HG02763 (cell line): ENCODE results near the gene SLC25A43.
"Not testable (repeated sequence)": the region's sequence is repeated elsewhere in the genome, so short reads cannot be mapped to it uniquely, and the experiment has no call there.

Experiments
- ATAC-seq: cut with Tn5 transposase; IDR thresholded peaks from one replicate; pipeline ENCODE4 v1.9.1; 2021; ENCODE audit warnings: mild to moderate bottlenecking, moderate library complexity; ENCODE audit not compliant: unreplicated experiment

The SLC25A43 gene

DNA sequence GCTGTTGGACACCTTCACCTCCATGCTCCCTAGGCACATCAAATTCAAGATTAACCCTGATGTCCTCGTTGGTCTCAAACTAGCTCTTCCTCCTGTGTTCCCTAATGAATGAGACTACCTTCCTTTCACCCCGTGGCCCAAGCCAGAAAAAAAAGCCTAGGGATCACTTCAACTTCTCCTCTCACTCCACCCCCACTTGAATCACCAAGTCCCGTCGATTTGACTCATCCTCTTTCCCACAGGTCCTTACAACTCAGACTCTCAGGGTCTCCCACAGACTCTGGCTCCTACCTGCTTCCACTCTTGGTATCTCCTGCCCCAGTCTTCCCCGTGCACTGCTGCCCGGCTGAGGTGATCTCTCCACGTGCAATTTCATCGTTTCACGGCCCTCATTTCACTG lies 8.5 kb downstream of the SLC25A43 start:
- ATAC-seq = no peak

DNA sequence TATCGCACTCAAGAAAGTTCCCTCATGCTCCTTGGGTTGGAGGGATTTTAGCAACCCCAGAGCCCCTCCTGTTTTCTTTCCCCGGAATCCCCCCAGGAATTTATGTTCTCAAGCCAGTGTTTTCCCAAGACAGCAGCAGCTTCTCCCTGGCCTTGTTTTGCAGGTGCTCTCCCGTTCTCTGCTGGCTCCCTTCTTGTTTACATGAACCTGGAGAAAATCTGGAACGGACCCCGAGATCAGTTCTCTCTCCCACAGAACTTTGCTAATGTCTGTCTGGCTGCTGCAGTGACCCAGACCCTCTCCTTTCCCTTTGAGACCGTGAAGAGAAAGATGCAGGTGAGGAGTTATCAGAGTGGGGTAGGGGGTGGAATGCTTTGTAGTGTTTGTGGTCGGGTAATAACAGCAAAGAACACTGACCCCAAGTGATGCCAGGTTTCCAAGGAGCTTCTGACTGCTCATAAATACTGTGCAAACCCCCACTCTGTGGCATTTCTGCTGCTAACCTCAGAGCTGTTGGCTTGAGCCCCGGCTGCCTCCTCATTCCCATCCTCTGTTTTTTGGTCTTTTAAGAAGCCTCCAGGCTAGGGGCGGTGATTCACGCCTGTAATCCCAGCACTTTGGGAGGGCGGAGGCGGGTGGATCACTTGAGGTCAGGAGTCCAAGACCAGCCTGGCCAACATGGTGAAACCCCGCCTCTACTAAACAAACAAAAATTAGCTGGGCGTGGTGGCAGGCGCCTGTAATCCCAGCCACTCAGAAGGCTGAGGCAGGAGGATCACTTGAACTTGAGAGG lies 11.1 kb downstream of the SLC25A43 start:
- ATAC-seq = no peak

DNA sequence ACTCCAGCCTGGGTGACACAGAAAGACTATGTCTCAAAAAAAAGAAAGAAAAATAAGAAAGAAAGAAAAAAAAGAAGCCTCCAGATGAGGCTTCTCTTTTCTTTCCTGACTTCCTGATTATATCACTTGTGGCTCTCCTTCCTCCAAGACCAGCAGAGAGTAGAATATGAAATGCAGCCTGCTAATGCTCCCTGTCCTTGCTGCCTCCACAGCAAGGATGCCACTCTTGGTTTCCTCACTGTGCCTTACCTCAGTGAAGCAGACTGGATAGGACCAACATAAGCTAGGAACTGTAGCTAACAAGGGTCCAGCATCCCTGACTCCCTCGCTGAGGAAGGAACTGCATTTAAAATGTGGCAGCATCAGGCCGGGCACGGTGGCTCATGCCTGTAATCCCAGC lies 11.7 kb downstream of the SLC25A43 start:
- ATAC-seq = no peak

DNA sequence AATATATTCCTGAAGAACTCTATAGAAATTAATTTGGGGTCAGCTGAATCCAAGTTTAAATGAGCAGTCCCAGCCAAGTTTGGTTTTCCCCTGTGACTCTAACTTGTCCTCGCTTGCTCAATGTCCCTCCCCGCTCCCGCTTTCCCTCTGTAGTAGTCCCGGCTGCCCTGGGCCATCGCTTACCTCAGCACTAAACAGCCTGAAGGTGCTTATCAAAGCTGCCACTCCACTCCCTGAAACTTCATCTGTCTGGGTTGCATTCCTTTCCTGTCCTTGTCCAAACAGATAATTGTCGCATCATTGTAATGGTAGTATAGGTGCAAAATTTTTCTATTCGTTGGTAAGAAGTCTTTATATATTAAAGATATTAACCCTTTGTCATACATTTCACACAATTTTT lies 12.8 kb downstream of the SLC25A43 start:
- no peak for ATAC-seq

DNA sequence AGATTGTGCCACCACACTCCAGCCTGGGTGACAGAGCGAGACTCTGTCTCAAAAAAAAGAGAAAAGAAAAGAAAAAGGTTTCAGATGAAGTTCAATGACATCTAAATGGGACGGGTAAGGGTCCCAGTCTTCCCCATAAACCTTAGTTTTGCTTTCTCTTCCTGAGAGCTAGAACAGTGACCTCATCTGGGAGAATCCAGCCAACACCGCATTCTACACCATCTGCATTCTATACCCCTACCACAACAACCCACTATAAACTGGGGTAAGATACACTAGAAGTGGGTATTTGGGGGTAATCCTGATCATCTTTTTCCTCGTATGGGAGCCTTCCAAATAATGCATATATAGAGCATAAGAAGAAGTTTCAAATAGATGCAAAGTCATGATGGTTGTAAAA lies 18.2 kb downstream of the SLC25A43 start:
- no peak for ATAC-seq

DNA sequence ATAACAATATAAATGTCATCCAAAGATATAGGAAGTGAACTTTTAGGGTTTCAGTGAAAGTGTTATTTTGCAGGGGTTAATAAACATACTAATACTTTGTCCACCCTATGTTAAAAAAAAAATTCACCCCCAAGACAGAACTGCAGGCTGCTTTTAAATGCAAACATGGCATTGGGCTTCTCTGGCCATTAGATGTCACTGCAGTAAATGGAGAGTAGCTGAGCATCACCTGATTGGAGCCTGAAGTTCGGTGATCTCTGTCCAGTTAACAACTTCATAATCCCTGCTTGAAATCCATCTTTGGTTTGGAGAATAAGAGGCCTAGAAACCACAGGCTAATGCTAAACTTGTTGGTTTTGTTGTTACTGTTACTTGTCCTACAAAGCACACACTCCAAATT lies 18.7 kb downstream of the SLC25A43 start:
- no peak for ATAC-seq

DNA sequence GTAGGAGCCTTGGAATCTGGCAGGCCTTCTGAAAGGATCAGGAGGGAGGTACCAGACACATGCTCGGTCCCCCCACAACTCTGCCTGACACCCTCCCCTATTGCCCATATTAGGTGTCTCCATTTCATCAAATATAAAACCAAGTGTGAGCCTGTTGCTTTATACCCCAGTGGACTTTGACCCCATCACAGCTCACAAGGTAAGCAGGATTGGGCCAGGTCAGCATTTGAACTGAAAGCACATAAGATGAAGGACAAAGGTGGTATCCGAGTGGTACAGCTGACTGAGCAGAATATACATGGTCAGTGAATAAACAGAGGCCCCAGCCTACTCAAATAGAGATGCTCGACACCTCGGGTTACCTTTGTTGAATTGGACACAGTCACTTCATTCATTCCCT lies 20.0 kb downstream of the SLC25A43 start:
- no peak for ATAC-seq

DNA sequence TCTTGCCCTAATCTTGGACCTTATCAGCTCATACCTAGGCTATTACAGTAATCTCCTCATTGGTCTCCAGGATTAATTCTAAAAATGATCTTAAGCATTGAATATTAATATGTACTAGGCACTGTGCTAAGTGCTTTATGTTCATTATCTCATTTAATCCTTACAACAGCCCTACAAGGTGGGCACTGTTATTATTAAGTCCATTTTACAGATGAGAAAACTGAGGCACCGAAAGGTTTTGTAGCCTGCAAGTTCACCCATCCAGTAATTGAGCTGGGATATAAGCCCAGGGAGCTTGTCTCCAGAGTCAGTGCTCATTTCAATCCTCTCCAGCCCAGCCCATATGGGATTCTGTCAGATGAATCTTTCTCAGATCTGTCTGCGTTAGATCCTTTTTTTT lies 20.8 kb downstream of the SLC25A43 start:
- no peak for ATAC-seq

DNA sequence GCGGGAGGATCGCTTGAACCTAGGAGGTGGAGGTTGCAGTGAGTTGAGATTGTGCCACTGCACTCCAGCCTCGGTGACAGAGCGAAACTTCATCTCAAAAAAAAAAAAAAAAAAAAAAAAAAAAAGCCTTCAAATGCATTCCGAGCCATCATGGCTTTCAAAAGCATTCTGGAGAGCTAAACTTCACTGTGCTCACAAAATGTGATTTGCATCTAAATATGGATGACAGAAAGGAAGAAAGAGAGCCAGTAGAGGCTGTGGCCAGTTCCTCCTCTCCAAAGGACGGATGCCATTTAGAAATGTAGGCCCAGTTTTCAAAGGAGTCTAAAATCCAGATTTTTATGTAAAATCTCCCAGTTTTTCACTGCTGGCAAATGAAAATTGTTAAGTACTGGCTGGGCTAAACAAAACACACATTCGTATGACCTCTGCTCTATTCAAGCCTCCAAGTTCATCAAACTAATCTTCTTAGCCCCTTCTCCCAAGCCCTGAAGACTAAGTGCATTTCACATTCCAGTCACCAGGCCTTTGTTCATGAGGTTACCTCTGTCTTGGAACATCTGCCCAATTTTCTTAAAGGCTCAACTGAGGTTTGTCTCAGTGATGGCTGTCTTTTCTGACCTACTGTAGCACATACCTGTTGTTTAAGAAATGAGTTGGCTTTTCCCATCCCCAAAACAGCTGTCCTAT lies 22.0 kb downstream of the SLC25A43 start:
- ATAC-seq = no peak

DNA sequence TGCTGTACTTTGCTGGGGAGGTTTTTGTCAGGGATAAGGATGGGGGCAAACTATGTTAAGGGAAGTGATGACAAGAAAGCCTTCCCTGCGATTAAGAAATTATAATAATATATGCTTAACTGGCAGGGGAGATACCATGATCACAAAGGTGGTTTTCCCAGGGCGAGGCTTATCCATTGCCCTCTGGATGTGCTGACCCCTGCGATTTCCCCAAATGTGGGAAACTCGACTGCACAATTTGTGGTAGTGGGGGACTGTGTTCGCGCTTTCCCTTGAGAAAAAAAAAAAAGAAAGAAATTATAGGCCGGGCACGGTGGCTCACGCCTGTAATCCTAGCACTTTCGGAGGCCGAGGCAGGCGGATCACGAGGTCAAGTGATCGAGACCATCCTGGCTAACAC lies 24.5 kb downstream of the SLC25A43 start:
- ATAC-seq = no peak

DNA sequence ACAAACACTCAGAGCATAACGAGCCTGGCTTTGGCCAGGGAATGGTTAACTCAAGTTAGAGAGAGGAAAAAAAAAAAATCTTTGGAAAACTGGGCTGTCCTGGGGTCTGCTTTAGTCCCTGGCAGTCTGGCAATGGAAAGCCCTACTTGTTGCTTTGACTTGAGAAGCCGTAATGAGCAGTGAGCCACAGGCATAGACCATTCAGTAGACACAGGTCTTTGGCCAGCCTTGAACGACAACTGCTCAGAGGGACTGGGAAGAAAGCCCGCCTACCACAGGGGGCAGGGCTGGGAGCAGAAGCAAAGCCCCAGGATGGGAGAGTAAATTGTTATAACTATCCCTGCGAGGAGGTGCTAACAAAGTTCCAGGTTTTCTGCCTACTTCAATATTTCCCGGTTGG lies 25.9 kb downstream of the SLC25A43 start:
- no peak for ATAC-seq

DNA sequence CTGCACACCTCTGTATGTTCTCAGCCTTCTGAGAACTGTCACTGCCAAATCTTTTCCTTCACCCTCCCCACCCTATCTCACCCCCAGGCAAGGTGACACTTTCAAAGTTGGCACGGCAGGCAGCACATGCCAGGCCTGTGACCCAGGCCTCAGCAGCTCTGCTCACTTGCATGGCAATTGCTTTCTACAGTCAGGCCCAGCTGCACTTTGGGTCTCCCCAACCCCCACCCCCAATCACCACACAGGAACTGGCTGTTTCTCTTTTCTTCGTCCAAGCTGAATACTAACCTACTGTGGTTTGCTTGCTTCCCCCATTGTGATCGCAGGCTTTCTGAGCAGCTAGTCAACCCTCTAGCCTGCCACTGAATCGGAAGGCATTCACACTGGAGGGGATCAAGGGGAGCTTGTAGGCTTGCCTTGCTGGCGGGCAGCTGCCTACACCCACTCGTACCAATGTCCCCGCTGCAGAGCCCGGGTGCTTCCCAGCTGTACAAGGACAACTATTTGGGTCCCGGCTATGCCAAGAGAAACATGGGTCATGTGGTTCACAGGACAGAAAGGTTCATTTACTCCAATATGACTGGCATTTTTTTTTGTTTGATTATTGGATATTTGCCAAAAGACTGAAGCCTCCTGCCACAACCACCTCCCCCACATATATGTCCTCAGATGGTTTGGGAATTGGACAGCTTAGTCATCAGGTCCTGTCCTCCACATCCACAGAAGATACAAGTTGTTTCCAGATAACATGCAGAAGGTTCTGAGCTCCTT lies 28.1 kb downstream of the SLC25A43 start:
- peak; percentile 73 for ATAC-seq

DNA sequence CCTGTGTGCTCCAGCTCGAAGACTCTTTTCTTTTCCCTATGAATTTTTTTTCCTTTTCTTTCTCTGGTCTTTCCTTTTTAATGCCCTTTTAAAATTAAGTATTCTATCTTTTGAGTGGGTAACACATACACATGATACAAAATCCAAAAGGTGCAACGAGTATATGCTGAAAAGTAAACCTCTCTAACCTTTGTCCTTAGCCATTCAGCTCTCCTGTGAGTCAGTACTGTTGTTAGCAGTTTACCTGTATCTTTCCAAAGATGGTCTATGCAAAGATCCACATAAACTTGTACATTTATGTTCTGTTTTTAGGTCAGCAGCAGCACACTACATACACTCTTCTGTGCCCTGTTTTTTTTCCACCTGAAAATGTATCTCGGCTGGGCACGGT lies 28.7 kb downstream of the SLC25A43 start:
- no peak for ATAC-seq

DNA sequence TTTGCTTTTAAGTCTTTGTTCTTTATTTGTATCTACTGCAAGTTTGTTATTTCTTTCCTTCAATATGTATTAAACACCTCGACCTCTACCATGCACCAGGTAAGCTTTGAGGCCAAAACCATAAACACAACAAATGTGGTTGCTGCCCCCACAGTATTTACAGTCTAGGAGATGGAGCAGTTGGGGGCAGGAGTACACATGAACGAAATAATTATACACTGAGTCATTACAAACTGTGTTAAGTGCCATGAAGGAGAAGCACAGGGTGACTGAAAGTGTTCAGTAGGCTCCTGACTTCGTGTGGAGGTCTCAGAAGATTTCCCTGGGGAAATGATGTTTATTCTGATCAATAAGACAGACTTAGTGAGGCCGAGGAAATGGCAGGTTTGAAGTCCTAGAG lies 30.3 kb downstream of the SLC25A43 start:
- ATAC-seq = no peak

DNA sequence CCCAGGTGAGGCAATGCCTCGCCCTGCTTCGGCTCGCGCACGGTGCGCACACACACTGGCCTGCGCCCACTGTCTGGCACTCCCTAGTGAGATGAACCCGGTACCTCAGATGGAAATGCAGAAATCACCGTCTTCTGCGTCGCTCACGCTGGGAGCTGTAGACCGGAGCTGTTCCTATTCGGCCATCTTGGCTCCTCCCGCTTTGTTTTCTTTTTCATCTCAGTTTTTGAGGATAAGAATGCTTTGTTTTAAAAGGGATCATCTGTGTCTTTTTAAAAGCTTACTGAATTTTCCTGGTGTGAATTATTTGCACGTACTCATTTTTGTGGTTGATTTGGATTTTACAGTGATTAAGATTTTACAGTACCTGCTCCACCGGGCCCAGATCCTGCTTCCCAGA lies 42.2 kb downstream of the SLC25A43 start:
- not testable (repeated sequence) for ATAC-seq

DNA sequence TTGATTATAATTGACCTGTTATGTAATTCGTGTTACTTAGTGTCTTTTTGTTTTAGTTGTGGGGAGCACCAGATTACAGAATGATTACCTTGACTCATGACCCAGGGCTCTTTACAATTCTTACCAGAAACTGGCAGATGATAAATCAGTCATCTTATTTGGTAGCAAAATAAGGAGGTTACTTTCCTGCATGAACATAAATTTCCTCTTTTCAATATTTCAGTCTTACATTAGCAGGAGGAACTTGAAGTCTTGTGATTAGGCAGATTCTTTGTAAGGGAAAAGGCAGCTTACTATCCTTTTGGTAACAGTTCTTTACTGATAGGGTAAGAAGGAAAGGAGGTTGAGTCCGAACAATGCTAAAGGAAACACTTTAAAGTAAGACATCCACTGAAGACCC lies 43.1 kb downstream of the SLC25A43 start:
- no peak for ATAC-seq

DNA sequence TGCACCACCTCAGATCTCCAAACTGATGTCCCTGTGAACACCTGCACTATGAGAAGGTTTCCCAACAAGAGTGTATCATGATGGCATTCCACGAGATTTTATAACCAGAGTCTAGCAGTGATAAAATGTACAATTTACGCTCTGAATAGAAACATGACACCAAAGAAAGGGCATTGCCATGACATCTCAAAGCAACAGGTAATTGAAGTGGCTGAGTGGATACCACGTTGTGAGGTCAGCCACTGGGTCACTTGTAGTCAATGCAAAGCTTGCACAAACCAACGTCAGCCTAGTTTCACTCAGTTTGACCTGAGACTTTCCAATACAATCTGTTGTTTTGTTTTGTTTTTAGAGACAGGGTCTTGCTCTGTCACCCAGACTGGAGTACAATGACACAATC lies 54.1 kb downstream of the SLC25A43 start:
- ATAC-seq = no peak

DNA sequence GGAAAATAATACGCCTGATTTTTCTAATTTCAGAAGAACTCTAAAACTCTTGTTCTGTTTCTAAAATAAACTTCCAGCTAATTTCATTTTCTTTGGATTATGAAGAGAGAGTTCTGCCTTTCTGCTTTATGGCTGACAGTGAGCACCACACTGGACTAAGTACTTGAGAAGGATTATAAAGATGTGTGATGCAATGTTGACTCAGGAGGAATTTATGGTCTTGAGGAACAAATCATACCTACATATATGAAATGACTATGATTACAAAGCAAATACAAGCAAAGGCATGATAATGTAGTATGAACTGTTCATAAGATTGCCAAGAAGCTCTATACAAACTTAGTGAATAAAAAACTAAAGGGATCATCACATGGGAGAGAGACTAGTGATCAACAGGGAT lies 56.1 kb downstream of the SLC25A43 start:
- no peak for ATAC-seq

DNA sequence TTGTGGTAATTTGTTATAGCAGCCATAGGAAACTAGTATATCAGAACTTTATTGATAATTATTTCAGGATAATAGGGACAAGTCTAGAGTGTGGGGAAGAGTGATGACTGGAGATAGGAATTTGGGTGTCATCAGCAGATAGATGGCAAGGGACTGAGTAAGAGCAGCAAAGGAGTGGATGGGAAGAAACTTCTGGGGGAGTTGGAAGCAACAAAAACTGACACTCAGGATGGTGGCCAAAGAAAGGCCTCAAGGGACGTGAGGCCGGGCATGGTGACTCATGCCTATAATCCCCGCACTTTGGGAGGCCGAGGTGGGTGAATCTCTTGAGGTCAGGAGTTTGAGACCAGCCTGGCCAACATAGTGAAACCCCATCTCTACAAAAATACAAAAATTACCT lies 60.0 kb downstream of the SLC25A43 start:
- ATAC-seq = no peak

DNA sequence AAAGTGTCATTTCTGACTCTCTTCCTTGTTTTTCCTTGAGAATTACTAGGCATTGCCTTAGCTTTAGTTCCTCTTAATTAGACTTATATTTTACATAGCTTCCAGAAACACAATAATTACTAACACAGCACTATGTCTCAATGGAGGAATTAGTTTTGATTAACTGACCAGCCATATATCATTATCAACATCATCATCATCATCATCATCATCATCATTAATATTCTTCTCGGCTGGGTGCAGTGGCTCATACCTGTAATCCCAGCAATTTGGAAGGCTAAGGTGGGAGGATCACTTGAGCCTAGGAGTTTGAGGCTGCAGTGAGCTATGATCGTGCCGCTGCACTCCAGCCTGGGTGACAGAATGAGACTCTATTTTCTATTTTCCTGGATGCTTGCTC lies 66.4 kb downstream of the SLC25A43 start:
- no peak for ATAC-seq

DNA sequence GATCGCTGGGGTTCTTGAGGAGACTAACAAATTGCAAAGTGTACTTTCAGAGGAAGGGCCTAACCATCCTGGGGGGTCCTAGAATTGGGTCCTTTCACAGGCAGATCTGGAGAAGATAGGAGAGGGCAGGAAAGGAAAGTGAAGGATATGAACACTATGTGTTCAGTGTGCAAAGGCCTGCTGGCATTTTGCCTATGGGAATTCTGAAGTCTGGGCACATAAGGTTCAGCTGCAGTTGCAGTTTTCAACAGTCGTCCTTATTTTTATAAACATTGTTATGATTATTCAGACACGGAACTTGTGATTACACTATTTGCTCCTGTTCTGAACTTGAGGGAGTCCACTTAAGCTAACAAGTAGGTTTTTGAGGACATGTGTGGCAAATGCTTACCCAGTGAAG lies 67.8 kb downstream of the SLC25A43 start:
- ATAC-seq = no peak

DNA sequence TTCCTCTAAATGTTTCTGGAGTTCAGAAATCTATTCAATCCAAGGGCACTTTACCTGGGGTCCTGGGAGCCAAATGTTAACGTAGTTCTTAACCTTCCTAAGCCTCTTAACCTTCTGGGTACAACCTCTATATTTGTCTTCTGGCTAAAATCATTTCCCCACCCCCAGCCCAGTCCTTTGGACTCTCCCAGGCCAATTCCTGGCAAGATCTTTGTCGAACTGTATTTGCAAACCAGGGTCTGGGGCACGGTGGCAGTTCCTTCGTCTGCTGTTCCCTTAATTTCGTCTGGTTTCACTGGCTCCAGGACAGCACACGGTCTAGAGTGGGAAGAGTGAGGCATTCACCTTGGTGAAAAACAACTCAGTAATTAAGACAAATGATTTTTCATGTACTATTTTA lies 68.3 kb downstream of the SLC25A43 start:
- ATAC-seq = no peak
